Stimulated activated memory B cell treated with anti-CD40 and anti-IgM and Interleukin-4, amounts not matched to agents 10 μg/mL and 1 μg/mL and 100 μg/mL, for 72 hours (primary cell): ENCODE measurements around the gene SMIM44.
"Not testable (repeated sequence)": the region's sequence is repeated elsewhere in the genome, so short reads cannot be mapped to it uniquely, and the experiment has no call there.

ENCODE experiments used
- ATAC-seq: fragments of 150-1000 bp; cut with Tn5 transposase; 2 replicates; pipeline ENCODE4 v1.10.0; 2021
- H3K27ac Mint-ChIP-seq: one replicate; pipeline ENCODE4 v1.8.0; 2022; ENCODE audit warnings: mild to moderate bottlenecking, mixed read lengths
- H3K27me3 Mint-ChIP-seq: one replicate; pipeline ENCODE4 v1.8.0; 2022; ENCODE audit warnings: mixed read lengths
- H3K36me3 Mint-ChIP-seq: one replicate; pipeline ENCODE4 v1.8.0; 2022; ENCODE audit warnings: mixed read lengths
- H3K4me1 Mint-ChIP-seq: one replicate; pipeline ENCODE4 v1.8.0; 2022; ENCODE audit warnings: mixed read lengths
- H3K4me3 Mint-ChIP-seq: one replicate; pipeline ENCODE4 v1.8.0; 2022; ENCODE audit warnings: mild to moderate bottlenecking, moderate library complexity, mixed read lengths
- H3K9me3 Mint-ChIP-seq: one replicate; pipeline ENCODE4 v1.8.0; 2022; ENCODE audit warnings: mixed read lengths

Gene SMIM44

GRCh38 chr19:3452942-3453214 lies 30.4 kb downstream of the SMIM44 start:
- H3K27me3 Mint-ChIP-seq, H3K4me3 Mint-ChIP-seq, H3K9me3 Mint-ChIP-seq, H3K27ac Mint-ChIP-seq, ATAC-seq: not testable (repeated sequence)
- Mint-ChIP-seq H3K4me1 (peaks cover 14% of the 10 kb centered on the region), H3K36me3 (peaks cover 39% of the 10 kb centered on the region)

GRCh38 chr19:3452171-3452941 lies 30.9 kb downstream of the SMIM44 start:
- ATAC-seq = no peak
- Mint-ChIP-seq H3K27me3 (no peaks in the 10 kb centered on the region), H3K27ac (no peak overlapping the region)

GRCh38 chr19:3451451-3451866 lies 31.8 kb downstream of the SMIM44 start:
- peak overlapping the region; percentile 61 for H3K27ac Mint-ChIP-seq
- H3K4me1 Mint-ChIP-seq = peaks cover 7% of the 10 kb centered on the region
- no peaks in the 10 kb centered on the region for H3K27me3 Mint-ChIP-seq
- no peaks in the 10 kb centered on the region for H3K9me3 Mint-ChIP-seq
- H3K4me3 Mint-ChIP-seq = no peak overlapping the region
- no peak for ATAC-seq
- peaks cover 39% of the 10 kb centered on the region for H3K36me3 Mint-ChIP-seq

More at GRCh38 chr19:3452171-3452941, 30.9 kb downstream of the SMIM44 start:
- no peak overlapping the region for H3K4me3 Mint-ChIP-seq
- no peaks in the 10 kb centered on the region for H3K9me3 Mint-ChIP-seq
- H3K36me3 Mint-ChIP-seq = peaks cover 39% of the 10 kb centered on the region
- H3K4me1 Mint-ChIP-seq = peaks cover 13% of the 10 kb centered on the region

GRCh38 chr19:3450796-3451411 lies 32.3 kb downstream of the SMIM44 start:
- Mint-ChIP-seq H3K4me1 (peaks cover 7% of the 10 kb centered on the region), H3K4me3 (no peak overlapping the region), H3K9me3 (no peaks in the 10 kb centered on the region), H3K27ac (peak overlapping the region; percentile 61), H3K36me3 (peaks cover 37% of the 10 kb centered on the region), H3K27me3 (no peaks in the 10 kb centered on the region)
- peak; percentile 73 for ATAC-seq

- H3K36me3 Mint-ChIP-seq = peaks cover 30% of the 10 kb centered on the region
- H3K27ac Mint-ChIP-seq = no peak overlapping the region
- H3K27me3 Mint-ChIP-seq = no peaks in the 10 kb centered on the region
- no peak overlapping the region for H3K4me3 Mint-ChIP-seq
- ATAC-seq = no peak
- H3K9me3 Mint-ChIP-seq = no peaks in the 10 kb centered on the region
- H3K4me1 Mint-ChIP-seq = peaks cover 12% of the 10 kb centered on the region
Measured at GRCh38 chr19:3448616-3449334, 34.5 kb downstream of the SMIM44 start.

GRCh38 chr19:3446657-3447056 lies 36.6 kb downstream of the SMIM44 start:
- H3K9me3 Mint-ChIP-seq, H3K4me3 Mint-ChIP-seq, H3K27ac Mint-ChIP-seq, H3K27me3 Mint-ChIP-seq, ATAC-seq: not testable (repeated sequence)
- Mint-ChIP-seq H3K36me3 (peaks cover 17% of the 10 kb centered on the region), H3K4me1 (peaks cover 13% of the 10 kb centered on the region)

- no peak overlapping the region for H3K4me3 Mint-ChIP-seq
- peaks cover 6% of the 10 kb centered on the region for H3K4me1 Mint-ChIP-seq
- H3K27ac Mint-ChIP-seq = no peak overlapping the region
- H3K9me3 Mint-ChIP-seq = no peaks in the 10 kb centered on the region
- peaks cover 6% of the 10 kb centered on the region for H3K36me3 Mint-ChIP-seq
- no peaks in the 10 kb centered on the region for H3K27me3 Mint-ChIP-seq
- no peak for ATAC-seq
Measured at GRCh38 chr19:3444695-3445234, 38.5 kb downstream of the SMIM44 start.

GRCh38 chr19:3443840-3444694 lies 39.2 kb downstream of the SMIM44 start:
- ATAC-seq = no peak
- H3K9me3 Mint-ChIP-seq = no peaks in the 10 kb centered on the region
- peak overlapping the region; percentile 36 for H3K27ac Mint-ChIP-seq
- no peaks in the 10 kb centered on the region for H3K27me3 Mint-ChIP-seq
- peaks cover 6% of the 10 kb centered on the region for H3K4me1 Mint-ChIP-seq
- peaks cover 6% of the 10 kb centered on the region for H3K36me3 Mint-ChIP-seq
- H3K4me3 Mint-ChIP-seq = no peak overlapping the region

GRCh38 chr19:3442487-3443071 lies 40.7 kb downstream of the SMIM44 start:
- Mint-ChIP-seq H3K27ac (no peak overlapping the region), H3K27me3 (no peaks in the 10 kb centered on the region), H3K4me3 (no peak overlapping the region), H3K36me3 (peaks cover 6% of the 10 kb centered on the region), H3K9me3 (no peaks in the 10 kb centered on the region), H3K4me1 (peaks cover 6% of the 10 kb centered on the region)
- ATAC-seq = no peak

GRCh38 chr19:3441986-3442329 lies 41.3 kb downstream of the SMIM44 start:
- Mint-ChIP-seq H3K27ac (no peak overlapping the region), H3K4me1 (peaks cover 6% of the 10 kb centered on the region), H3K27me3 (no peaks in the 10 kb centered on the region), H3K4me3 (no peak overlapping the region), H3K36me3 (peaks cover 6% of the 10 kb centered on the region), H3K9me3 (no peaks in the 10 kb centered on the region)
- ATAC-seq = no peak

- H3K27me3 Mint-ChIP-seq = no peaks in the 10 kb centered on the region
- peaks cover 6% of the 10 kb centered on the region for H3K4me1 Mint-ChIP-seq
- no peaks in the 10 kb centered on the region for H3K9me3 Mint-ChIP-seq
- peaks cover 6% of the 10 kb centered on the region for H3K36me3 Mint-ChIP-seq
- no peak overlapping the region for H3K27ac Mint-ChIP-seq
- ATAC-seq = no peak
- no peak overlapping the region for H3K4me3 Mint-ChIP-seq
Measured at GRCh38 chr19:3441089-3441985, 41.9 kb downstream of the SMIM44 start.

GRCh38 chr19:3440082-3440481 lies 43.2 kb downstream of the SMIM44 start:
- Mint-ChIP-seq H3K4me1 (peaks cover 15% of the 10 kb centered on the region), H3K4me3 (no peak overlapping the region), H3K27ac (no peak overlapping the region), H3K27me3 (no peaks in the 10 kb centered on the region), H3K9me3 (no peaks in the 10 kb centered on the region), H3K36me3 (peaks cover 6% of the 10 kb centered on the region)
- ATAC-seq = no peak

GRCh38 chr19:3434630-3435553 lies 48.3 kb downstream of the SMIM44 start:
- Mint-ChIP-seq H3K27me3 (no peaks in the 10 kb centered on the region), H3K9me3 (no peaks in the 10 kb centered on the region), H3K27ac (peak overlapping the region; percentile 97), H3K36me3 (peaks cover 13% of the 10 kb centered on the region), H3K4me3 (peak overlapping the region; percentile 96), H3K4me1 (peaks cover 22% of the 10 kb centered on the region)
- ATAC-seq = peak; percentile 95
